Forelimb muscle (tissue), 1 donor: ENCODE measurements around the gene FHAD1. TPM values are rescaled to one million over a fixed set of nuclear protein-coding genes. Genes with fewer than 3 reads are reported as not detected.
"Not testable (repeated sequence)": the region's sequence is repeated elsewhere in the genome, so short reads cannot be mapped to it uniquely, and the experiment has no call there.

Experiments used
- DNase-seq: peaks from one replicate; pipeline ENCODE4 v3.0.0-alpha.2; 2013; ENCODE audit warnings: low read depth
- polyA plus RNA-seq: library from polyadenylated mRNA; unstranded; fragments of 120-200 nt; gene quantifications from one replicate; pipeline ENCODE4 v1.2.1, GENCODE V29; 2013; ENCODE audit not compliant: insufficient read length

FHAD1 gene
- polyA plus RNA-seq, 1 donor: 1.9 TPM

- no peak for DNase-seq
Observed at GRCh38 chr1:15370781-15371520, 123.9 kb downstream of the FHAD1 start.

- no peak for DNase-seq
Observed at GRCh38 chr1:15371610-15372545, 124.9 kb downstream of the FHAD1 start.

- no peak for DNase-seq
Observed at GRCh38 chr1:15378729-15379128, 131.7 kb downstream of the FHAD1 start.

DNA sequence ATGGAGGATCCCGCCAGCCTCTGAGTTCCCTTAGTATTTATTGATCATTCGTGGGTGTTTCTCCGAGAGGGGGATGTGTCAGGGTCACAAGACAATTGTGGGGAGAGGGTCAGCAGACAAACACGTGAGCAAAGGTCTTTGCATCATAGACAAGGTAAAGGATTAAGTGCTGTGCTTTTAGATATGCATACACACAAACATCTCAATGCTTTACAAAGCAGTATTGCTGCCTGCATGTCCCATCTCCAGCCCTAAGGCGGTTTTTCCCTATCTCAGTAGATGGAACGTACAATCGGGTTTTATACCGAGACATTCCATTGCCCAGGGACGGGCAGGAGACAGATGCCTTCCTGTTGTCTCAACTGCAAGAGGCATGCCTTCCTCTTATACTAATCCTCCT lies 132.1 kb downstream of the FHAD1 start:
- DNase-seq: not testable (repeated sequence)

DNA sequence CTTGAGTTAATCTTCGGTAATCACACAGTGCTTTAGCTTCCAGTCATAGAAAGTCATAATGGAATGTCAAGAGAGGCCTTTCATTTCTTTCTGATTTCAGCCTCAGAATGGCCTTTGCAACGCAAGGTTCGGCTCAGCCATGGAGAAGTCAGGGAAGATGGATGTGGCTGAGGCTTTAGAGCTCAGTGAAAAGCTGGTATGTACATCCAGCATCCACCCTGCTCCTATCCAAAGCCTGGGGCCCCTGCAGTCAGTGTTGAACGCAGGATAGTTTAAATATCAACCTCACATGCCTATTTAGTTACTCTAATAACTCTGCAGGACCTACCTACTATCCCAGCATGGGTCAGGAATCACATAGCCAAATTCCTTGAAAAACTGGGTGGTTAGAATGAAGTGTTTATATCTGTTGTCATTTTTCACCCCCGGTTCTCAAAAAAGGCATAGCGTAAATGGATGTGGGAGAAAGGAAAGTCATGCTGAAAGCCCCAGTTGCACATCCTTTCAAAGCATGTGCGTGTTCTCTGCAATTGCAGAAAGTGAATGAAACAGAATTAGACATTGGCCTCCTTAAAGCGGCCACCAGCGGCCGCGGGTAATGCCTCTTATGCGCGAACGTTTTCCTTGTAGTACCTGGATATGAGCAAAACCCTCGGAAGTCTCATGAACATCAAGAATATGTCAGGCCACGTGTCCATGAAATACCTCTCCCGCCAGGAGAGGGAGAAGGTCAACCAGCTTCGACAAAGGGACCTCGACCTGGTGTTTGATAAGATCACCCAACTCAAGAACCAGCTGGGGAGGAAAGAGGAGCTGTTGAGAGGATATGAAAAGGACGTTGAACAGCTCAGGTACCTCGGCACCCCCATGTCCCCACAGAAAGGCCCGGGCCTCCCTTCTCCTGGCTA lies 133.8 kb downstream of the FHAD1 start:
- no peak for DNase-seq

DNA sequence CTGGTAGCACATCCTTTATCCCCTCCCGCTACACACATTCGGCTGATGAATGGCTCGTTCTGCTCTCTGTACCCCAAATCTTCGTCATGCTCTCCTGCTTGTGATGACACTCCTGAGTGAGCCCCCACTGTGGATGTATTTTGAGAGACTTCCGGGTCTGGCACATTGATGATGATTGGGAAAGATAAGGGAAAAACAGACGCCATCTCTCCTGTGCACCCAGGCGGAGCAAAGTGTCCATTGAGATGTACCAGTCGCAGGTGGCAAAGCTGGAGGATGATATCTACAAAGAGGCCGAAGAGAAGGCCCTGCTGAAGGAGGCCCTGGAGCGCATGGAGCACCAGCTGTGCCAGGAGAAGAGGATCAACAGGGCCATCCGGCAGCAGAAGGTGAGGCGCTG lies 134.8 kb downstream of the FHAD1 start:
- DNase-seq: no peak

DNA sequence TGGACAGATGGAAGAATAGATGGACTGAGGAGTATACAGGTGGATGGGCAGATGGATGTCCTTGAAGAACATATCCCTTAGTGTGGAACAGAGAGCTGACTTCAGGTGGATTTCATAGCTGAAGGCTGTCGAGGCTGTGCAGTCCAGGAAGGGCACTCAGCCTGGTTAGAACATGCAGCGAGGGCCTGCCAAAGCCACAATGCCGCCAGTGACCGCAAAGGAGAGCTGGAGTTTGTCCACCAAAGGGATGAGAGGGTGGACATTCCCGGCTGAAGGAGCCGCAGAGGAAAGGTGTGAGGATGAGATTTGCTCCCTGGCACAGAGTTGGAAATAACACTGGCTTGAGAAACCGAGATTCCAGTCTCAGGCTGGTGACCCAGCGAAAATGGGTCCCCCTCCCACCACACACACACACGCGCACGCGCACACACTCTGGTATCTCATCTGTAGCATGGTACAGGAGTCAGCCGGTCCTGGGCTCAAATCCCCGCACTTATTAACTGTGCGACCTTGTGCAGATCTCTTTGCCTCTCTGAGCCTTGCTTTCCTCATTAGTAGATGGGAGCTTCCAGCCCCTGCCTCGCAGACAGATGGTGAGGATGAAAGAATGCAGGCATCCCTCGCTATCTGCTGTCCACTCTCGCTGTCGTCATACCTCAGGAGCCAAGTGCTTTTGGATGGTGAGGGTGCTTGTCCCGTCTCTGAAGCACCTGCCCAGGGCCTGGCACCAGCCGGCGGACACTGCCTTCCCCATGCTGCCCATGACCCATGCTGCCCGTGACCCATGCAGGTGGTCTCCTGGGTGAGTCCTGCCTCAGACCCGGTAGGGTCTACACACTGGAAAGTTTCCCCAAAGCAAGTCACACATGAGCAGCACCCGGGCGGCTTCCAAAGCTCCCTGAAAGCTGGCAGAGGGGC lies 135.8 kb downstream of the FHAD1 start:
- DNase-seq: no peak

DNA sequence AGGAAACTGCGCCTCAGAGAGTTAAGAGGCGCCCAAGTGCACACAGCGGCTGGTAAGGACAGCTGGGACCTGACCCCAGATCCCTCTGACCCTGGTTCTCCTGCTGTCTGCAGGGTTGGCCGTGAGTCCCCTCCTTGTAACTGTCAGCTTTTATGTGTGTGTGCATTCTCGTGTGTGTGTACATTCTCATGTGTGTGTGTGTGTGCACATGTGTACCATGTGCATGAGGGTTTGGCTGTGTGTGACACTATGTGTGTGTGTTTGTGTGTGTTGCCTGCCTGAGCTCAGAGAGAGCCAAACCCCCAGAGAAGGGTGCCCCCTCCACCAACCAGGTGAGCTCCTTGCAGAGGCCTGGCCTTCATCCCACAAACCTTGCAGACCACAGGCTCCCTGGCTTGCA lies 136.8 kb downstream of the FHAD1 start:
- DNase-seq: no peak

GRCh38 chr1:15384301-15384901 lies 137.4 kb downstream of the FHAD1 start:
- DNase-seq: no peak

DNA sequence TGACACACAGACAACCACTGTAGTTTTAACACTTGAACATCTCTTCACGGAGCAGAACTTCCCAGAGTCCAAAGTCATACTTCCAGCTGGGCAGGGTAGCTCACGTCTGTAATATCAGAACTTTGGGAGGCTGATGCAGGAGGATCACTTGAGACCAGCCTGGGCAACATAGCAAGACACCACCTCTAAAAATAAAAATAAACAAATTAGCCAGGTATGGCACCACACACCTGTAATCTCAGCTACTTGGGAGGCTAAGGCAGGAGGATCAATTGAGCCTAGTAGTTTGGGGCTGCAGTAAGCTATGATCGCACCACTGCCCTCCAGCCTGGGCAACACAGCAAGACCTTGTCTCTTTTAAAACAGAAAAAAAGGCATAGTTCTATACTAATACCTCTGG lies 138.4 kb downstream of the FHAD1 start:
- DNase-seq: no peak

DNA sequence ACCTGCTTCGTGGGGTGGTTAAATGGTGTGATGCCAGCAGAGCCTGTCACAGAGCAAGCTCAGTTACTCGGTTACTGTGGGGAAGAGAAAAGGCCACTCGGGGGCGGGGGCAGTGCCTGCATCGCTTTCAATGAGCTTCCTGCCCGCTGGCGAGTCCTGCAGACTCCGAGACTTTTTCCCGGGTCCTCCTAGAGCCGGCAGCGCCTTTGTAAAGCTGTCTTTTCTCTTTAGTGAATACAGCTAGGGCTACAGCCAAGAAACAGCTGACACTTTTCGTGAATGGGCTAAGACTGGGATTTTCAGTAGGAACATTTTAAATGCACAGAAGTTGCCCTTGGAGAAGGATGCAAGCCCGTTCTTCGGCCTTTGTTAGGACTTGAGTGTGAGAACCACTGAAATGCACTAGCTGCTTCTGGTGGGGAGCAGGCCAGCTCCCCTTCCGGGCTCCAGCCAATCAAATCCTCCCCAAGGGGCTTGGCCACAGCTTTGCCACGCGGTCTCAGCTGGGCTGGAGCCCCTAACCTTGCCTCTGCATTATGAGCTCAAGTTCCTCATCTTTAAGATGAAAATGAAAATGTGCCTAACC lies 139.2 kb downstream of the FHAD1 start:
- no peak for DNase-seq

GRCh38 chr1:15388201-15388880 lies 141.3 kb downstream of the FHAD1 start:
- no peak for DNase-seq

- DNase-seq: not testable (repeated sequence)
Observed at GRCh38 chr1:15389828-15390227, 142.8 kb downstream of the FHAD1 start.

GRCh38 chr1:15390667-15391066 lies 143.6 kb downstream of the FHAD1 start:
- DNase-seq: no peak

GRCh38 chr1:15391366-15391765 lies 144.3 kb downstream of the FHAD1 start:
- DNase-seq: no peak

DNA sequence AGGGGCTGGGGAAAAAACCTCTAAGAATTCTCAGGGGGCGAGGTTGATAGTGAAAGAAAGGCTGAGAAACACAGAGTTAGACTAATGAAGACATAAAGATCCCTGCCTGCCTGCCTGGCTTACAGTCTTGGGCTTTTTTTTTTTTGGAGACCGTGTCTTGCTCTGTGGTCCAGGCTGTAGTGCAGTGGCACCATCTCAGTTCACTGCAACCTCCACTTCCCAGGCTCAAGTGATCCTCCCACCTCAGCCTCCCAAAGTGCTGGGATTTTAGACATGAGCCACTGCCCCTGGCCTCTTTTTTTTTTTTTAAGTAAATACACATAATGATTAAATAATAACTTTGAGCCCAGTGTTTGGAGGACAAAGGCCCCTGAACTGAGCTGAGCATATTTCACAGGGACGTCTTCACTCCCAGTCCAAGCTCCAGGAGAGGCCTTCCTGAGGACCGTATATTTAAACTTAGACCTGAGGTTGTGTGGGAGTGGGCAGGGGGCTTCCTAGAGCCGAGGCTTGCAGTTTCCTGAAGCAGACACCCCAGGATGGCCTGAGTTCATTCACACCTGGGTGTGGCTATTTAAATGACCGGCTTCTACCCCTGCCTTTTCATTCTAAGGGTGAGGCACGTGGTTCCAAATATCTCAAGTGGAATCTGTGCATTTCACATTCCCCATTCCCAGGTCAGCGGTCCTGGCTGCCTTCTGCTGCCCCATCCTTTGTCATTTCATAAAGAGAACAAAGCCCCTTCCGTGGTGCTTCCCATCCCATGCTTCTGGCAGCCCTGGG lies 146.6 kb downstream of the FHAD1 start:
- no peak for DNase-seq

GRCh38 chr1:15394258-15394690 lies 147.3 kb downstream of the FHAD1 start:
- DNase-seq: no peak

DNA sequence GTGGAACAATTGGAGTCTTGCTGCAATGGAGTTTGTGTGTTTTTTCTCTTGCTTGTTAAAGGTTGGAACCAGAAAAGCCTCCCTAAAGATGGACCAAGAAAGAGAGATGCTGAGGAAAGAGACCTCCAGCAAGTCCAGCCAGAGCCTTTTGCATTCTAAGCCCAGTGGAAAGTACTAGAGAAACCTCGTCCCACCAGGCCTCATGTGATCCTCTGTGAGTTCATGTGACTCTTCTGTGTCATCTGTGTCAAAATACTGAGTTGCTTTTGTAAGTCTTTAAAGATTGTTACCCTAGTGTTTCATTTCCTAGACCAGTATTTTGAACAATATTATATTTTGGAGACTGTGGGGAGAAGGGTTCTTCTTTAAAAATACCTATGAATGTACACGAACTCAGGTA lies 150.2 kb downstream of the FHAD1 start:
- no peak for DNase-seq
